HG03066 (cell line): ENCODE measurements around the gene CIPC.

Experiments used
- ATAC-seq: cut with Tn5 transposase; IDR thresholded peaks from one replicate; pipeline ENCODE4 v1.9.1; 2021; ENCODE audit warnings: low read depth; ENCODE audit not compliant: unreplicated experiment

CIPC gene

DNA sequence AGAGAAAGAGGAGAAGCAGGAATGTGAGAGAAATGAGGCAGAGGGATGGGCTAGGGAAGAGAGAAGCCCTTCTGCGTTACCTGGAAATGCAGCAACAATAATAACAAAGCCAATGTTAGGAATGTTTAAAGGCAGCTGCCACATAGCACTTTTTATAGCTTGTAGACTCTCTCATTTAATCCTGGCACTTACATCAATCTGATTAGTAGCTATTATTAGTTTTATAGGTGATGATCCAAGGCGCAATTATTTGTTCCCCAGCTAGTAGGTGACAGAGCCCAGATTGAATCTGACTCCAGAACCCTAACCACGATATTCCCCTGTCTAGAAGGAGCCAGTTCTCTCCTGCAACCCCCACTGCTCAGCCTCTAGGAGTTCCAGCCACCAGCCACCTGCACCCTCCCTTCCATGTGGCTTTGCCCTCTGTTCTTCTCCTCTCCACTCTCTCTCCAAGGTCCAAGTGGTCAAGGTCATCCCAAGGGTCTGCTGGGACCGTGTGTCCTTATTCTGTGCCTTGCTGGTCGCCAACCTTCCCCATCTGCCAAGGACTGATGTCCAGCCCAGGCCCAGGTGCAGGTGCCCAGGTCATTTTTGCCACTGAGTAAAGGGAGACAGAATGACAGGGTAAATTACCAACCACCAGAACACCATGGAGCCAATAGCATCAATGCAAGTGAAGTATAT is 29.4 kb upstream of the CIPC start:
- no peak for ATAC-seq

DNA sequence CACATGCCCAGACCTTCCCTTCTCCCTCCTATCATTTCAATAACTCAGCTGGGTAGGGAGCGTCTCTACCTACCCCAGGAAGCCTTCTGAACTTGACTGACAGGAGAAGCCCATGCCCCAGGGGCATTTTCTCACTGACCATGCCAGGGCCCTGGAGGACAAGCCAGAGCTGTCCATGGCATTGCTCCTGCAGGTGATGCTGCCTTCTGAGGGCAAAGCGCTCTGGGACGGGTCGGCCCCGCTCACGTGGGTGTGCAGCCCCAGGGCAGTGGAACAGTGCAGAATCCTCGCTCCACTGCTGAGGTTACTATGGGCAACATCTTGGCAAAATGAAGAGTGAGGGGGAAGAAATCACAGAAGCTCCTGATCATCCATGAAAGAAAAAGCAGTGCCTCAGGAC is 28.5 kb upstream of the CIPC start:
- no peak for ATAC-seq

DNA sequence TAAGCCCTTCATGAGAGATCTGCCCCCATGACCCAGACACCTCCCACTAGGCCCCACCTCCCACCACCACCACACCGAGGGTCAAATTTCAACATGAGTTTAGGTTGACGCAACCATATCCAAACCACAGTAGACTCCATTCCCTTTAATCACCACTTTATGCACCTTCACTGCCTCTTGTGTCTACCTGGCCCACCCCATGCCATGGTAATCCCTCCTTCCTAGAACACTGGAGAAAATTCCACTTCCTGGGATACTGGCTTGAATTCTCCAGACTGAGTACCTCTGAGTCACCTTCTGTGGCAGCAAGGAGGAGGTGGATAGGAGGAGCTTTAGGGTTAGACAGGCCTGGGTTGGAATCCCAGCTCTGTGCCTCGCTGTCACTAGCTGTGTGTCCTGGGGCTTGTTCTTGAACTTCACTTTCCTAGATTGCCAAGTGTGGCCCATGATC is 26.1 kb upstream of the CIPC start:
- no peak for ATAC-seq

DNA sequence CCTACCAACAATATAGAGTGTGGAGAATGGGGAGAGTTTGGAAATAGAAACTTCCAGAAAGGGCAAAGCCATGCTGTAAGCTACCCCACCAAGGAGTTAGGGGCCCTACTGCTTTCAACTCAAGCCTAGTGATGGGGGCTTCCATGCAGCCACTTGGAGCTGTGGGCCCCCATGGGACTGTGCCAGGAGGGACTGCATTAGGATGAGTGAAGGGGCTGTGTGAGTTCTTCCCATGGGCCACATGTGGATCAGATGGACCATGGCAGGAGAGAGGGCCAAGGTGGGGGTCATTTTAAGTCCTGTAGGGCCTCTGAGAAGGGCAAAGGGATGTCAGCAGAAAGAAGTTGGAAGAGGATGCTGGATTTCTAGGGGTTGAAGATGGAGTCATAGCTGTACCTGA is 23.1 kb upstream of the CIPC start:
- no peak for ATAC-seq

DNA sequence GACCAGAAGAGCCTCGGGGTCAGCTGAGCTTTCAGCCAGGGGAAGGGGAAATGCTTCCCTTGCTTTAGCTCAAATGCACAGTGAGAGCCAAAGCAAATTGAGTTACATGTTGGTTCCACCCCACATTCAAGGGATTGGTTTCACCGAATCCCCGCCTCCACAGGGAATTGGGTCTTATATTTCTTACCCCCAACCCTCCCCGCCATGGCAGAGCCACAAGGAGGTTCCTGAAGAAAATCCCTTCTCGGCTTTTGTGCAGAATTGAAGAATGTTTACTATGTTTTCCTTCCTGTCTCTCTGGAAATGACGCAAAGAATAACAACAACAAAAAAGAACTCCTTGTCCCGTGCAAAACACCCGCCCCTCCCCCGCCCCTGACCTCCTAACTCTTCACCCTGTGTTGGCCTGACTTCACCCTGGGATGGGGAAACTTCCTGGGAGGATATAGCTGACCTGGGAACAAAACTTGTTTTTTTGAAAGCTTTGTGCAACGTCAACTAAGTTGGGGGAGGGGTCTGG is 21.9 kb upstream of the CIPC start:
- ATAC-seq: no peak

DNA sequence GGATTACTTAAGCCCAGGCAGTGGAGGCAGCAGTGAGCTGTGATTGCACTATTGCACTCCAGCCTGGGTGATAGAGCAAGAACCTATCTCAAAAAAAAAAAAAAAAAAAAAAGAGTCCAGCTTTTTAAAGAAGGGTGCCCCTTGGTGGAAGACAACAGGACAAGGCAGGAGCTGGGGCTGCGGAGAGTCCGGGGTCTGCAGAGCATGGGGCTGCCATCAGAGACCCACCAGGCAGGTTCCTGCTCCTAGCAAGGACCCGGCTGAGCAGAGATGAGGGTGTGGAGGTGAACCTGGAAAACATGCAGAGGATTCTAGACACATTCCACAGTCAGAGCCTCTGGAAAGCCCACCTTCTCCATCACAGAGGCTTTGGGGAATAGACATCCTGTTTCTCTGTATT is 21.0 kb upstream of the CIPC start:
- ATAC-seq: no peak

DNA sequence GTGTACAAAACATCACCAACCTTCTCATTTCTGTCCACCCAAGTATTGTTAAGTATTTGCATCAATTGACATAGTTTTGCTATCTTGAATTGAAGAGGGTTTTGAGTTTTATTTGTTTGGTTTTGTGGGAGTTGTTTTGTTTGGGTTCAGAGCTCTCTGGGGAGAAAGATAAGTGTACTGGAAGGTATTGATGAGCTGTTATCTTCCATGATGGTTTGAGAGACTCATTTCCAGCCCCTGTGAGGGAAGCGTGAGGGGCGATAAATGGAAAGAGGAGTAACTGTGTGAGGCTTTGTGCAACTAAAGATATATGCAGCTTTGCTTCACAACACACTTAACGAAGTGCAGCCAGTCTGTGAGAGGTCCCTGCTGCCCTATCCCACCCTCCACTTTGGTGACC is 15.7 kb upstream of the CIPC start:
- no peak for ATAC-seq

DNA sequence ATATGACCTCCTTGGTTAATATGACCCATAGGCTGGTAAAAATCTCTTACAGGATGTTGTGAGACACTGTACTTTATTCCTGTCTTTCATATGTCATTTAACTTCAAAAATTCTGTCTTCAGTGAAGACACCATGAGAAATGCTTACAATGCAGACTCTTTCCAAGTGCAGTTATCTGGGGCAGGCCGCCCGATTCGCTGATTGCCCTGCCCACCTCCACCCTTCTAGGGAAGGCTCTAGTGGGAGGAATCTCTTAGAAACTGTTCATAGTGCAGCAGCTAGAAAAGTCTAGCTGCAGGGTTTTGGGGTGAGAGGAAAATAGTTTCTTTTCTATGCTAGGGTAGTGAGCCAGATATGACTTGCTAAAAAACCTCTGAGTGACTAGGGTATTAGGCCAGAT is 15.0 kb upstream of the CIPC start:
- no peak for ATAC-seq

DNA sequence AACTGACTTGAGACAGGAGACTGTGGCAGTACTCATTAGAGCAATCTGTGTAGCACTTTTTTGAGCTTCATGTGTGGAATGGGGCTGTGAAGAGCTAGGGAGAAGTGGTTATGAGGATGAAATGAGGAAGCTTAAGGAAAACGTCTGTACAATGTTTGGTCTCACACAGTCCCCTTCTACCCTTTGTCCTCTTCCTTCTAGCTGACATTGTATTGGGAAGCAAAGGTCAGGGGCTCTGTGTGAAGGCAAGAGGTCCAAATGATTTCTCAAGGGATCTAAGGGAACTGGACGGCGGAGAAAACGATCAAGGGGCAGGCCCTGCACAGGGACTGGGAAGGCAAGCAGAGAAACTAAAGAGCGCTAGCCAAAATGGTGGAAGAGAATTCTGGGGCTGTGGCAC is 13.1 kb upstream of the CIPC start:
- no peak for ATAC-seq

DNA sequence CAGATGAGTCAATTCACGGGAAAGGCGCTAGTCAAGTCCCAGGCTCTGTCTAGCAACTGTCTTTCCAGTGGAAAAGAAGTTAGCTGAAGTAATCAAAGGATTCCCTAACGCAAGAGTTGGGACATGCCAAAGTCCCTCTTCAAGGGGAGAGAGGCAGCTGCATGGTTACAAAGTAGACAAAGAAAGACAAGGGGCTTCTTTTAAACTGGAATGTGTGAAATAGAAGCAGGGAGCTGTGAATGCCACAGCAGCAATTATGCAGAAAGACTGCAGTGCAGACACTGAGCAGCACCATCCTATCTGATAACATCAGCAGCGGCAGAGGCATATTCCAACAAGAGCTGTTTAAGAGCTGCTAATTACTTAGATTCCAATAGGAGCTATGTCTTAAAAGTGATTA is 12.5 kb upstream of the CIPC start:
- ATAC-seq: no peak

DNA sequence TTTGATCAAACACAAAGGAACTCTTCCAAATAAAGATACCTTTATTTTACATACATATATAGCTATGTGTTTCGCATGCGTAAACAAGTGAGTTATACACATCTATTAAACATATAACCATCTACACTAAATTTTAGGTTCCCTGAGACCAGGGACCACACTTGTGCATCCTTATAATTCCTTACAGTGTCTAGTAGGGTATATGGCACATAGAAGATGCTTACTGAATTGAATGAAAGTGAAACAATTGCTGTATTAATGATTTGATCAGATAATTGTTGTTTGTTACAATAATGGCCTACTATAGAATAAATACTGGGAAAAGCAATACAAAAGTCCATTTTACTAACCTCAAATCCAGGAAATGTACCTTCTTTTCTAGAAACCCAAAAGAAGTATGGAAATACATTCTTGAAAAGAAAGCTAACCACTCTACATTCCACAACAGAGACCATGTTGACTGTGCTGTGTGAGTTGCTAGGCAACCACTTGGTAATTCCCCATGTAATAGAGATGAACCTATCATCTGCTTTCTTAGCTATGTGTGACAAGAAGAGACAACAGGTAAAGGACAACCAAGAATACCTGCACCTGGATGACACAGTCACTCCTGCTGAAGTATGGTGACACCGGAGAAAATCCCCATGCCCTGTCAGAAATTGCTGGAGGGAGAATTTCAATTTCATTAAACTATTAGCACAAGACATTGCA is 11.9 kb upstream of the CIPC start:
- ATAC-seq: no peak

DNA sequence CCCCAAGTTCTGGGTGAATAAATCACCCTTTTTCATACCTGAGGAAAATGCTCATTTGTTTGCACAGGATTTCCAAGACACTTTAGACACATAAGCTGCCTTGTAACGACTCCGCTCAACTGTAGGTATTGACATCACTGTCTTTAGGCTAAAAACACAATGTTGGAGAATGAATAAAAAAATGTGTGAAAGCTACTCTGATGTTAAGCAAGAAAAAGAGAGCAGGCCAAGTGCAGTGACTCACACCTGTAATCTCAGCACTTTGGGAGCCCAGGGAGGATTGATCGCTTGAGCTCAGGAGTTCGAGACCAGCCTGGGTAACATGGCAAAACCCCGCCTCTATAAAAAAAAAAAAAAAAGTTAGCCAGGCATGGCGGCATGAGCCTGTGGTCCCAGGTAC is 11.1 kb upstream of the CIPC start:
- no peak for ATAC-seq

DNA sequence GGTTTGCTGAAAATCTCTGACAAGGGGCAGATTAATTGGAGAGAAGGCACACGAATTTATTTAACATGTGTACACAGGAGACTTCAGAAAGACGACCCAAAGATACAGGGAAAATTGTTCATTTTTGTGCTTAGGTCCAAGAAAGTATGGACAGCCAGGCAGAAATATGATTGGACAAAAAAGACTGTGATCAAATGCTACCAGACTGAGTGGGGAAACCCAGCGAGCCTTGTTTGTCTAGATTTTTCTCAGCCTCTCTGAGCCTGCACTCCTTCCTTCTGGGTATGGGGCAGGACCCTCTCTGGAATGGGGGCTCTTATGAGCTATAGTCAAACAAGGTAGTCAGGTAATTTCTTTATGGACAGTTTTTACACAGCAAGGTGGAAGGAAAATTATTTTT is 10.4 kb upstream of the CIPC start:
- ATAC-seq: no peak

DNA sequence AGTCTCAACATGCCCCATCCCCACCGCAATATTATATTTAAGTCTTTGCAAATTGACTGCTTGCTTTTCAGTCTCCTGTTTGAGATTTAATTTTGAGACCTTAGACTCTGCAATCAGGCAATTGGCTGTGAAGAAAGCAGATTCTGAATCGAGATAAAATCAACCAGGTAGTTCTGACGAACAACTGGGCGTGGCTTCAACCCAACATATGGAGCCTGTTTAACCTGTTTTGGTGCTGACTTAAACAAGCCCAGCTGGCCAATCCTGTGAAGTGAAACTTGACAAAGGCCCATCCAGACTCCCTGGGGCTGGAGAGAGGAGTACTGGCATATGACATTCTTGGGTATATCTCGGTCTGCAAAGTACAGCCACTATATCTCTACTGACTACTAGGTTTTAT is 9.8 kb upstream of the CIPC start:
- no peak for ATAC-seq

DNA sequence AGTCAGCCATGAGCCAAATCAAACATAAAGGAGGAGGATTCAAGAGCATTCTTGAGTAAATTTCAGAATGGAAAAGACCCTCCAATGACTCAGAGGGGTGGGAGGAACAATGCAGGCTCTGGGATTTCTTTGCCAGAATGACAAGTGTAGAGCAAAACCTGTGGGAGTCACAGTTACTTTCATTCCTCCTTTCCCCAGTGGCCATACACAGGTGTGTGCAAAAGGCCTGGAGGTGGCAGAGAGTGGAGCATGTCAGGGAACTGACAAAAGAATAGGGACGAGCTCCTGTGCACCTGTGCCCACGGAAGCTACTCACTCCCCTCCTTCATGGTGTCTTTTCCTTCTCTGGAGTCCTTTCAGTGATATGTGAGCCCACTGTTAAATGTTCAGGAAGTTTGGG is 9.4 kb upstream of the CIPC start:
- ATAC-seq: no peak

DNA sequence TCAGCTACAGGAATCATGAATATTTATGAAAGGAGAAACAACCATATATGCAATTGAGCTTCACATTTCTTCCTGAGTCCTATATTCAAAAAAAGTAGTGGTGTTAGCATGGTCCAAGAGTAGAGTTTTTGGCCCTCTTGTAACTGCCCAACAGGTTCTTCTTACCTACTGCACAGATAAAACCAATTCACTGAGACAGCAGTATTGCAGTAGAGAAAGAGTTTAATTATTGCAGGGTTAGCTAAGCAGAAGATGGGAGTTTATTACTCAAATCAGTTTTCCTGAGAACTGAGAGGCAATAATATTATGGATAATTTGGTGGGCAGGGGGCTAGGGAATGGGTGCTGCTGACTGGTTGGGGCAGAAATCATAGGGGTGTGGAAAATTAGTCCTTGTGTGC is 6.5 kb upstream of the CIPC start:
- ATAC-seq: no peak

DNA sequence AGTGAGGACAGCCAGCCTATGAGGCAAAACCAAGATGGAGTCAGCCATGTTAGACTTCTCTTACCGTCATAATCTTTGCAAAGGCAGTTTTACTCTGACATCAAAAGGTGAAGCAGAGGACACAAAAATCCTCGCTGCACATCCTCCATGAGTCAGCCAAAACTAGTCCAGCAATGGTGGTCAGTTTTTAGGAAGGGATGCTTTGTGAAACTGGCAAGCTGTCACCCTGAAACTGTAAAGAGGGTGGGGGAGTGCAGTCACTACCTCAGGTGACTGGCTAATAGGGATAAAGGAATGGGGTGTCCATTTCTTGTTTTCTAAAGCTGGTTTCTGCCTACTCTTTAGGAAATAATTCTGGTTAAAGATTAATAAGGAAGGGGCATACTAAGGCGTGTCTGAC is 5.4 kb upstream of the CIPC start:
- no peak for ATAC-seq

DNA sequence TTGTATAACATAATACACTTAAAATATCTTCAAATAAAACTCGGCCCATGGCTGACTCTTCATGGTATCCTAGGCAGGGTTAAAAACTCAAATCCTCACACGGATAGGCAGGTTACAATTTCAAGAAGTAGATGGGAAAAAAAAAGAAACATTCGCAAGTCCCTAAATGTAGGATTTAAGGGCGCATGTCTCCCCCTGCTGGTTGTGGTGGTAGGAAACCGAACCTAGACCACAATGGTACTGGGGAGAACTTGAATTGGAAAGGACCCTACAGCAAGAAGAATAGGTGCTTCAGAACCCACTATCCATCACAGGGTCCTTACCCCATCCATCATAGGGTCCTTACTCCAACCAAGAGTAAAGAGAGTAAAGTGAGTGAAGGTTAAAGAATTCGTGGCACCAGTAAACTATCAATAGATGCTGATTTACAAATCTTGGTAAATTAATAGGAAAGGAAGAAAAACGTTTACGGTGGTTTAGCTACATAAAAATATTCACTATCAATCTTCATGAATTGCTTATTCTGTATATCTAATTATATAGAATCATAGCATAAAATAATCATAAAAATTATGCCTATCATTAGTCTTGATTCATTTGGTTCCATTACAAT is 3.3 kb upstream of the CIPC start:
- no peak for ATAC-seq

DNA sequence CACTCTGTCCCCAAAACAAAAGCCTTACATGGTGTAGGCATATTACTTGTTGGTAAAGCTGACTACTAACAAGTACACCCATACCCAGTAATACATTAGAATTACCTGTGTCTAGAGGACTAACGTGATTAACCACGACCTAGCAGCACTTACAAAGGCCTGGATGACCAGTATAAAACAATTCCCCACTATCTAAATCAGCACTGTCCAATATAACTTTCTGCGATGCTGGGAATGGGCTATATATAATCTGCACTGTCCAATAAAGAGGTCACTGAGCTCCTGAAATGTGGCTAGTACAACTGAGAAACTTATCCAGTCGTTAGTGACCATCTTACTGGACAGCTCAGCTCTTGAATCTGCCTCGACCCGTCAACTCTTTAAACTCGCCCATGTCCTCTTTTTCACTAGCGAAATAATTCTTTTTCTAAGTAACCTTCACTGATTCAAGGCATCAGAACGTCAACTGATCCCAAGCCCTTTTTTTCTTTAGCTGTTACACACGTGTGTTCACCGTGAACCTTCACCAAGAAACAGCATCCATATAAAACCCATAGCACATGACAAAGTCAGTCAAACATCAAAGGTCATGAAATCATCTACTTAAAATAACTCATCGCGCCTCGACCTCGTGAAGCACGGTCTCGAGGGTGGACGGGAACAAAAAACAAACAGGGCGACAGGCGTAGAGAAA is 905 bp upstream of the CIPC start:
- no peak for ATAC-seq

DNA sequence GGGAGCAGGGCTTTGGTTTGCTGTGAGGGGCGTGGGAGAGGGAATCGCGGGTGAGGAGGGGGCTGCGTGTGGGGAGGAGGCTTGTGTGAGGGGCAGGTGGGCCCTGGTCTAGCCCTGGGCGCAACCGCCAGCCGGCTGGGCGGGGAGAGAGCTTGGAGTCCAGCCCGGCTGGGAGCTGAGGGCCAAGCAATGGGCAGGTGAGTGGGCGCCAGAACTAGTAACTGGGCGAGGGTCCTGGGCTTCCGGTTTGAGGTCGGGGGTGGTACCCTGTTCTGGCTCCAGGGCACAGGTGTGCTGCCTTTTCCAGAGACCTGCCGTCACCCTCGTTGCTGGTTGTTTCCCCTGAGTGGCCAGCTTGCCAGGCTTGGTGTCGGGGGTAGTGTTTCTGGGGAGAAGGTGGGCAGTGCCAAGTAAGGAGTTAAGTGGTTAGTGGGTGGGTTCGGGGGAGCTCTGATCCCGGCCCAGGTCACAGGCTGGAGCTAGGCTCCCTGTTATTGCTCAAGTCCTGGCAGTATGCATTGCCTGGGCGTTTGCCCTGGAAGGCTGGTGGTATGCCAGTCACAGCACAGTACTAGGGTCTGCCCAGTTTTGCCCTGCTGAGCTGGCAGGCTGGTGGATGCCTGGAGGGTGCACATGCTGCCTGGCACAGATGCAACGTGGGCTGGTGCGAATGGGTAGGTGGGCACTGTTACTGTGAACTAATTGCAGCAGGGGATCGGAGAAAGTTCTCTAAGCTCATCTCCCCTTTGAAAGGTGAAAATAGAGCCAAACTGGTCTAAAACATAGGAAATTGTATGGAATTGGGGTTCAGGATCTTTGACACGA is 683 bp downstream of the CIPC start:
- ATAC-seq: no peak
